ENCODE results near the gene MPIG6B.

The MPIG6B gene, protein sequence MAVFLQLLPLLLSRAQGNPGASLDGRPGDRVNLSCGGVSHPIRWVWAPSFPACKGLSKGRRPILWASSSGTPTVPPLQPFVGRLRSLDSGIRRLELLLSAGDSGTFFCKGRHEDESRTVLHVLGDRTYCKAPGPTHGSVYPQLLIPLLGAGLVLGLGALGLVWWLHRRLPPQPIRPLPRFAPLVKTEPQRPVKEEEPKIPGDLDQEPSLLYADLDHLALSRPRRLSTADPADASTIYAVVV

GRCh38 chr6:31723245-31723979 lies at the start of gene MPIG6B:
MPIG6B (plus strand) TSS chr6:31723373; CDS start chr6:31723384, 11 bp downstream.
- TF ChIP-seq, protein P1, sequence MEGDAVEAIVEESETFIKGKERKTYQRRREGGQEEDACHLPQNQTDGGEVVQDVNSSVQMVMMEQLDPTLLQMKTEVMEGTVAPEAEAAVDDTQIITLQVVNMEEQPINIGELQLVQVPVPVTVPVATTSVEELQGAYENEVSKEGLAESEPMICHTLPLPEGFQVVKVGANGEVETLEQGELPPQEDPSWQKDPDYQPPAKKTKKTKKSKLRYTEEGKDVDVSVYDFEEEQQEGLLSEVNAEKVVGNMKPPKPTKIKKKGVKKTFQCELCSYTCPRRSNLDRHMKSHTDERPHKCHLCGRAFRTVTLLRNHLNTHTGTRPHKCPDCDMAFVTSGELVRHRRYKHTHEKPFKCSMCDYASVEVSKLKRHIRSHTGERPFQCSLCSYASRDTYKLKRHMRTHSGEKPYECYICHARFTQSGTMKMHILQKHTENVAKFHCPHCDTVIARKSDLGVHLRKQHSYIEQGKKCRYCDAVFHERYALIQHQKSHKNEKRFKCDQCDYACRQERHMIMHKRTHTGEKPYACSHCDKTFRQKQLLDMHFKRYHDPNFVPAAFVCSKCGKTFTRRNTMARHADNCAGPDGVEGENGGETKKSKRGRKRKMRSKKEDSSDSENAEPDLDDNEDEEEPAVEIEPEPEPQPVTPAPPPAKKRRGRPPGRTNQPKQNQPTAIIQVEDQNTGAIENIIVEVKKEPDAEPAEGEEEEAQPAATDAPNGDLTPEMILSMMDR (IDR thresholded peaks at IDR 0.05; ENCODE audit: extremely low read depth, insufficient read depth, missing control alignments) = no peak
- in situ Hi-C loops (cut with MboI; ENCODE audit: low pct_unique_long_range_greater_than_20kb, low sequenced_read_pairs, unreplicated experiment) = no loop called here
- no peak for DNase-seq (ENCODE audit: low spot score)

DNA sequence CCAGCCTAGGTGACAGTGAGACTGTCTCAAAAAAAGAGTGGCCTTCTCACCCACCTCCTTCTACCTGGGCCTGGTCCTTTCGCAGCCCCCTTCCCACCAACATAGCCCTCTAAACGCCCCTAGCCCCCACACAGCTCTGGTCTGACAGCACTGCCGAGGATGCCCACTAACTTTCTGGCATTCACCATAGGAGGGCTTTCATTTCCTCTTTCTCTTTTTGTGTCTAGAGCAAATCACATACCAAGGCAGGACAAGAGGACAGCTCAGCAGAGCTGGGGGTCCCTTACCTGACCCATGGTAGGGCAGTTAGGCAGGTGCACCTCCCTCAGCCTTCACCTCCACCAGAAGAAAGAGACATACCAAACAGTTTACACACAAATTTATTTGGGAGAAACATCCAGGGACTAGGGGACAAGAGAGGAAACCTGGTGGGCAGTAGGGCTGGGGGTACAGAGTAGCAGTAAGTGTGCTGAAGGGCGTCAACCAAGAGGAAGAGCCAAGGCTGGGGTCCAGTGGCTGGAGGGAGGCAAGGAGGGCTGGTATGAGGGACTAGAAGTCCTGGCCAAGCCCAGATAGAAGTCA lies 46.8 kb upstream of the MPIG6B start:
- in situ Hi-C loops (cut with MboI; ENCODE audit: low pct_unique_long_range_greater_than_20kb, low sequenced_read_pairs, unreplicated experiment) = no loop called here
- no peak for DNase-seq (ENCODE audit: low spot score)
- TF ChIP-seq, protein P1 (IDR thresholded peaks at IDR 0.05; ENCODE audit: extremely low read depth, insufficient read depth, missing control alignments) = no peak

DNA sequence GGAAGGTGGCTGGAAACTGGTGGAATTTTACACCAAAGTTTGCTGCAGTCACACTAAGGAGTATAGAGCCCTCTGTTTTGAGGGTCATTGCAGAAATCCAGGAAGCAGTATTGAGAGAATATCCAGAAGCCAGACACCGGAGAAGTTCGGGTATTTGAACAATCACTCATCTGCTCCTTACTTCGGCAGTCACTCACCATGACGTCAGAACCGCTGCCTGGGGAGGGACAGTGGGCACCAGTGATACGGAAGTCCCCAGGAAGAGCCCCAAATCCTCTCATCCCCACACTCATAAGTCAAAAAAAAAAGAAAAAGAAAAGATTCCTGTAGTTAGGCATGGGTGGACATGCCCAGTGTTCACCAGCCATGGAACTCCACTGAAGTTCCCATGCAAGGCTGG lies 46.3 kb upstream of the MPIG6B start:
- no peak for DNase-seq (ENCODE audit: low spot score)
- in situ Hi-C loops (cut with MboI; ENCODE audit: low pct_unique_long_range_greater_than_20kb, low sequenced_read_pairs, unreplicated experiment) = no loop called here
- TF ChIP-seq, protein P1 (IDR thresholded peaks at IDR 0.05; ENCODE audit: extremely low read depth, insufficient read depth, missing control alignments) = no peak

GRCh38 chr6:31677955-31678354 lies 45.2 kb upstream of the MPIG6B start:
- TF ChIP-seq, protein P1 (IDR thresholded peaks at IDR 0.05; ENCODE audit: extremely low read depth, insufficient read depth, missing control alignments) = no peak
- DNase-seq (ENCODE audit: low spot score) = no peak
- in situ Hi-C loops (cut with MboI; ENCODE audit: low pct_unique_long_range_greater_than_20kb, low sequenced_read_pairs, unreplicated experiment) = no loop called here

GRCh38 chr6:31680226-31681134 lies 42.7 kb upstream of the MPIG6B start, which contains the start of gene LY6G5C:
LY6G5C (minus strand) TSS chr6:31681067; CDS start chr6:31680373, 694 bp downstream.
- peak; percentile 81 for DNase-seq (ENCODE audit: low spot score)
- in situ Hi-C loops (cut with MboI; ENCODE audit: low pct_unique_long_range_greater_than_20kb, low sequenced_read_pairs, unreplicated experiment) = loop anchor here (5.0 kb wide), 1 partner anchor 152 kb away; no protein-coding TSS in a partner anchor
- TF ChIP-seq, protein P1 (IDR thresholded peaks at IDR 0.05; ENCODE audit: extremely low read depth, insufficient read depth, missing control alignments) = peak; percentile 89

Measured in GM13977 (cell line).